Psoas muscle (tissue), 8 donors: ENCODE results near the gene TMC6. TPM values are rescaled to one million over a fixed set of nuclear protein-coding genes. Genes with fewer than 3 reads are reported as not detected.

ENCODE experiments used
- ATAC-seq, 4 donors: fragments of 200-7000 bp; cut with Tn5 transposase; one replicate each; pipeline ENCODE4 v1.9.1; 2020; ENCODE audit warnings: moderate library complexity in 3 of 4, mild to moderate bottlenecking in 2 of 4
- DNase-seq, 2 donors: peaks; one replicate each; pipeline ENCODE4 v3.0.0-alpha.2; 2020
- H3K27ac ChIP-seq: fragments of 200-600 bp; one replicate; pipeline ENCODE4 v1.8.0; 2022
- H3K27me3 ChIP-seq, 3 donors: fragments of 200-600 bp in 1 of 3; one replicate each; pipeline versions ENCODE4 v1.6.1 to v1.8.0; 2013 to 2022; ENCODE audit warnings: low read length in 2 of 3, mild to moderate bottlenecking in 2 of 3, moderate library complexity in 1 of 3; ENCODE audit not compliant: insufficient read depth in 3 of 3
- H3K36me3 ChIP-seq, 2 donors: fragments of 200-600 bp in 1 of 2; one replicate each; pipeline versions ENCODE4 v1.6.1 to v1.8.0; 2013 to 2022; ENCODE audit warnings: low read depth in 1 of 2, mild to moderate bottlenecking in 1 of 2, moderate library complexity in 1 of 2; ENCODE audit not compliant: insufficient read depth in 1 of 2
- H3K4me1 ChIP-seq: fragments of 200-600 bp; one replicate; pipeline ENCODE4 v1.8.0; 2022
- H3K4me3 ChIP-seq: fragments of 200-600 bp; one replicate; pipeline ENCODE4 v1.8.0; 2022; ENCODE audit warnings: mild to moderate bottlenecking
- H3K9me3 ChIP-seq: fragments of 200-600 bp; one replicate; pipeline ENCODE4 v1.8.0; 2022
- WGBS, 3 donors: extraction: QIAGEN DNeasy Blood & Tissue Kit; methylation state at CpG; one replicate each; pipeline versions ENCODE4 v1.1.6 to v1.1.7; 2013; 5-methylcytosine and 5-hydroxymethylcytosine counted together
- intact Hi-C, 2 donors: fragments of 100-400 bp; cut with DNase I; formaldehyde crosslinking; loops; one replicate each; pipeline versions ENCODE4 v1.11.0 to v1.14.2; 2022
- polyA plus RNA-seq, 3 donors: library from polyadenylated mRNA; stranded (reverse); fragments of 200-250 nt; gene quantifications; one replicate each; pipeline ENCODE4 v1.2.3, GENCODE V29; 2013
- total RNA-seq, 4 donors: library from RNA; stranded (reverse); fragmentation: NEBNext Ultra II Directional in 2 of 4; extraction: Animal tissue kit (Norgen Biotek cat#: 25700) in 2 of 4; gene quantifications; one replicate each; pipeline versions ENCODE4 v1.2.1 to v1.2.4, GENCODE V29; 2021 to 2023
- TF ChIP-seq, protein P1 (sequence below): fragments of 200-600 bp; IDR thresholded peaks from one replicate; pipeline ENCODE4 v1.8.0; 2022; ENCODE audit warnings: antibody characterized with exemption
- donor health status: healthy with polysubstance abuse.
- donor health status: DM: no; HTN: no; CAD: no; lungs with moderate emphysema.
- donor health status: Bipolar disorder and iron deficiency.
- donor health status: healthy.
- donor health status: DM: yes; HTN: yes; CAD: no.
- donor health status: DM: no; HTN: no; CAD: no.
- donor health status: DM: no; HTN: no; CAD: no.
- donor health status: DM: yes; HTN: yes; CAD: no.

TMC6 gene
- total and polyA plus RNA-seq, 7 donors, result 2.7 to 11.0 (median 6.1) TPM

DNA sequence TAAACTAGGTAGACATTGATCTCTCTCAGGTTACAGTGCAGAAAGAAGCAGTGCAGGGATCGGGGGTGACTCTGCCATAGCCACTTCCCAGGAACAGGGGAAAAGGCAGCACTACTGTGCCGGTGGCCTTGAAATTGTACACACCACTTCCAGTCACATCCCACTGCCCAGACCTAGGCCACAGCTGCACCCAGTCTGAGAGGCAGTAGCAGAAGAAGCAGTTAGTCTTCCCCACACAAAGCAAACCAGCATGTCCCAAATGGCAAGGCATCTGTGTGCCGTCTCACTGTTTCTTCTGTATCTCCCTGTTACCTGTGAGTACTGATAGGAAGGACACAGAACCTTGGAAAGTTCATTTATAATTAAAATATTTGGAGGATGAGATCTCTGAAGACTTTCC is 47.0 kb downstream of the TMC6 start:
- Histone ChIP-seq H3K9me3 (no peaks in the 10 kb centered on the region), H3K36me3 (peaks cover 5 to 98% of the 10 kb centered on the region in 2 donors), H3K4me3 (no peak overlapping the region), H3K4me1 (peaks cover 23% of the 10 kb centered on the region), H3K27me3 (no peaks in the 10 kb centered on the region), H3K27ac (peak overlapping the region; percentile 68)
- WGBS, 3 donors, result 49 to 64% (median 53%) methylated on average over 3 of the region's 3 CpGs
- TF ChIP-seq, protein P1, sequence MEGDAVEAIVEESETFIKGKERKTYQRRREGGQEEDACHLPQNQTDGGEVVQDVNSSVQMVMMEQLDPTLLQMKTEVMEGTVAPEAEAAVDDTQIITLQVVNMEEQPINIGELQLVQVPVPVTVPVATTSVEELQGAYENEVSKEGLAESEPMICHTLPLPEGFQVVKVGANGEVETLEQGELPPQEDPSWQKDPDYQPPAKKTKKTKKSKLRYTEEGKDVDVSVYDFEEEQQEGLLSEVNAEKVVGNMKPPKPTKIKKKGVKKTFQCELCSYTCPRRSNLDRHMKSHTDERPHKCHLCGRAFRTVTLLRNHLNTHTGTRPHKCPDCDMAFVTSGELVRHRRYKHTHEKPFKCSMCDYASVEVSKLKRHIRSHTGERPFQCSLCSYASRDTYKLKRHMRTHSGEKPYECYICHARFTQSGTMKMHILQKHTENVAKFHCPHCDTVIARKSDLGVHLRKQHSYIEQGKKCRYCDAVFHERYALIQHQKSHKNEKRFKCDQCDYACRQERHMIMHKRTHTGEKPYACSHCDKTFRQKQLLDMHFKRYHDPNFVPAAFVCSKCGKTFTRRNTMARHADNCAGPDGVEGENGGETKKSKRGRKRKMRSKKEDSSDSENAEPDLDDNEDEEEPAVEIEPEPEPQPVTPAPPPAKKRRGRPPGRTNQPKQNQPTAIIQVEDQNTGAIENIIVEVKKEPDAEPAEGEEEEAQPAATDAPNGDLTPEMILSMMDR, result no peak
- ATAC-seq (peak in 2 of 4 donors; percentile 28 to 30), DNase-seq (no peak)
- intact Hi-C loops, result no loop called here

DNA sequence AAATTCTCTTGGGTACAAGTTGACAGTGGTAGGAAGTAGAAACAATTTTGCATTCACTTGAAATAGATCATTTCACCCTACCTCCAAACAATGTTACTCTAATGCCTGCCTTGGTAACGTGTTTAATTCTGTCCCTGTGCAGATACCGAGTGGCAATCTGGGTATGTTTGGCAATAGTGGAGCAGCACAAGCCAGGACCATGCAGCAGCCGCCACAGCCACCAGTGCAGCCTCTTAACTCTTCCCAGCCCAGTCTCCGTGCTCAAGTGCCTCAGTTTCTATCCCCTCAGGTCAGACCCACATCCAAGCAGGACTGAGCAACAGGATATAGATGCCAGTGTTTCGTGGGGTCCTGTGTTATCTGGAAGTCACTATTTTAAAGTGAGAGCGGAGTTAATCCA is 49.3 kb downstream of the TMC6 start:
- 75 to 82% (median 77%) methylated on average over 6 of the region's 6 CpGs for WGBS, 3 donors
- ATAC-seq, result peak in 2 of 4 donors; percentile 47 to 56
- H3K9me3 ChIP-seq, result no peaks in the 10 kb centered on the region
- H3K4me1 ChIP-seq, result peaks cover 23% of the 10 kb centered on the region
- no peak for DNase-seq
- H3K4me3 ChIP-seq, result no peak overlapping the region
- peaks cover 5 to 99% of the 10 kb centered on the region in 2 donors for H3K36me3 ChIP-seq
- TF ChIP-seq, protein P1, result no peak
- intact Hi-C loops, result no loop called here
- no peaks in the 10 kb centered on the region for H3K27me3 ChIP-seq
- no peak overlapping the region for H3K27ac ChIP-seq

DNA sequence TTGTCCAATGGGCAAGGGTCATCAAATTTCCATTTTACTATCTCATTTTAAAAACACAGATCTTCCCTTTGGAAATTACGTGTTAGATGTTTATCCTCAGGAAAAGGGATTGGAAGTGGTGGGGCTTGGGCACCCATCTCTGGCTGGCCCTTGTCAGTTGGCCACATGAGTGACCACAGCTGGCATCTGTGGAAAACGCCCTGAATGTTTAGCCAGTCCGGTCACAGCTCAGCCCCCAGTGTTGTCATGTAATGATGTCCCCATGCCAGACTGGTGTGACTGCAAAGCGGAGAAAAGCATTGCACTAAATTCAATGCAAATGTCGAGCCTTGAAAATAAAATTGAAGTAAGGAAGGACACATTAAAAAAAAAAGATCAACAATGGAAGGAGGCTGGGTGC is 53.0 kb downstream of the TMC6 start:
- Histone ChIP-seq H3K36me3 (peaks cover 13 to 100% of the 10 kb centered on the region in 2 donors), H3K4me3 (no peak overlapping the region), H3K27ac (no peak overlapping the region), H3K9me3 (no peaks in the 10 kb centered on the region), H3K4me1 (no peaks in the 10 kb centered on the region), H3K27me3 (no peaks in the 10 kb centered on the region)
- ATAC-seq (no peak), DNase-seq (no peak)
- intact Hi-C loops, result no loop called here
- WGBS, 3 donors, result 73 to 86% (median 75%) methylated on average over 5 of the region's 5 CpGs
- TF ChIP-seq, protein P1, result no peak

DNA sequence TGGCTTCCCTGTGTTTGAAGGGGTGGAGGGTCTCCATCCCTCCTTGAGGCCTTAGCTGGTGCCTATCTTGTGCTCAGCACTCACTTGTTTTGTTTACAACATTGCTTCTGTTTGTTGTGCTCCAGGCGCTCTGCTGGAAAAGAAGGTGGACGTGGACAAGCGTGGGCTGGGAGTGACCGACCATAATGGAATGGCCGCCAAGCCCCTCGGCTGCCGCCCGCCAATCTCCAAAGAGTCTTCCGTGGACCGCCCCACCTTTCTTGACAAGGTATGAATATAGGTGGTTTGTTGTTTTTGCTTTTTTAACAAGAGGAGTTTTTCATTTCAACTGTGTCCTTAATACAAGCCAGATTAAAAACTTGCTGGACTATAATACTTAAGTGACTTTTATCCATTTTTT is 53.5 kb downstream of the TMC6 start:
- TF ChIP-seq, protein P1, result no peak
- H3K36me3 ChIP-seq, result peaks cover 13 to 100% of the 10 kb centered on the region in 2 donors
- H3K27me3 ChIP-seq, result no peaks in the 10 kb centered on the region
- 96 to 97% (median 96%) methylated on average over 10 of the region's 10 CpGs for WGBS, 3 donors
- H3K9me3 ChIP-seq, result no peaks in the 10 kb centered on the region
- ATAC-seq (no peak), DNase-seq (no peak)
- H3K4me1 ChIP-seq, result no peaks in the 10 kb centered on the region
- H3K27ac ChIP-seq, result no peak overlapping the region
- intact Hi-C loops, result no loop called here
- no peak overlapping the region for H3K4me3 ChIP-seq

DNA sequence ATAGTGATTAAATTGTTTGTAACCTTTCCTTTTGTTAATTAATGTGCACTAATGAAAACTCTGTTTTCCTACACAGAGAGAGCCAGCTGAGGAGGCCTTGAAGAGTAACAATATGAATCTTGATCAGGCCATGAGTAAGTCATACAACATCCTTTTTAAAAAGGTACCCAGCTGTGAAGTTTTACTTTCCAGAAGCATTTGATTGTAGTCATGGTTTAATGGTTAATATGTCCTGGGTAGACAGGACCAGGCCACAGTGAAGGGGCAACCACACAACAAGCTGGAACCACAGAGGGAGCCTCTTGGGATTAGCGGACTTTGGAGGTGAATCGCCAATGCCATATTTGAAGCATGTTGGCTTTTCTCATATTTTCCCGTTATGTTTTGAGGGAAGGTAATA is 55.6 kb downstream of the TMC6 start:
- Histone ChIP-seq H3K4me1 (no peaks in the 10 kb centered on the region), H3K27ac (no peak overlapping the region), H3K36me3 (peaks cover 7 to 100% of the 10 kb centered on the region in 2 donors), H3K9me3 (no peaks in the 10 kb centered on the region), H3K27me3 (no peaks in the 10 kb centered on the region), H3K4me3 (no peak overlapping the region)
- 95 to 98% (median 96%) methylated on average over 3 of the region's 3 CpGs for WGBS, 3 donors
- ATAC-seq (no peak), DNase-seq (no peak)
- TF ChIP-seq, protein P1, result no peak
- intact Hi-C loops, result loop anchor here (5.0 kb wide), 2 partner anchors 51 to 56 kb away; no protein-coding TSS in a partner anchor
